Mesendoderm (in vitro differentiated cells): ENCODE data around the gene DHRS7C.

Experiments
- DNase-seq: peaks from one replicate; pipeline ENCODE4 v3.0.0; 2013
- H2AK5ac ChIP-seq: 2 replicates; pipeline ENCODE4 v1.6.1; 2013; ENCODE audit warnings: low read length, inconsistent platforms
- H2BK120ac ChIP-seq: 2 replicates; pipeline ENCODE4 v1.6.1; 2013; ENCODE audit warnings: low read depth, mild to moderate bottlenecking, low read length, moderate library complexity, mixed read lengths
- H2BK15ac ChIP-seq: replicated peaks from 2 replicates; pipeline ENCODE4 v1.6.1; 2013; ENCODE audit warnings: low read depth, mild to moderate bottlenecking, moderate library complexity
- H2BK5ac ChIP-seq: 2 replicates; pipeline ENCODE4 v1.6.1; 2013; ENCODE audit warnings: low read length, inconsistent platforms
- H3K18ac ChIP-seq: 2 replicates; pipeline ENCODE4 v1.6.1; 2013; ENCODE audit warnings: mild to moderate bottlenecking, low read length, mixed read lengths
- H3K23ac ChIP-seq: one replicate; pipeline ENCODE4 v1.6.1; 2013; ENCODE audit warnings: low read length
- H3K27ac ChIP-seq: 2 replicates; pipeline ENCODE4 v1.5.1; 2013; ENCODE audit warnings: low read depth, mild to moderate bottlenecking, inconsistent platforms, low read length, moderate library complexity
- H3K27me3 ChIP-seq: 2 replicates; pipeline ENCODE4 v1.6.1; 2013; ENCODE audit warnings: low read length, control low read depth, mild to moderate bottlenecking, inconsistent platforms; ENCODE audit not compliant: insufficient read depth, poor library complexity
- H3K36me3 ChIP-seq: 2 replicates; pipeline ENCODE4 v1.6.1; 2013; ENCODE audit warnings: low read length, inconsistent platforms; ENCODE audit not compliant: control insufficient read depth, insufficient read depth
- H3K4ac ChIP-seq: one replicate; pipeline ENCODE4 v1.6.1; 2013; ENCODE audit warnings: low read depth, mild to moderate bottlenecking, low read length, moderate library complexity
- H3K4me1 ChIP-seq: 2 replicates; pipeline ENCODE4 v1.6.1; 2013; ENCODE audit warnings: low read depth, low read length, inconsistent platforms; ENCODE audit not compliant: control insufficient read depth
- H3K4me2 ChIP-seq: 2 replicates; pipeline ENCODE4 v1.6.1; 2013; ENCODE audit warnings: low read length
- H3K4me3 ChIP-seq: 2 replicates; pipeline ENCODE4 v1.5.1; 2013; ENCODE audit warnings: mild to moderate bottlenecking, low read length
- H3K56ac ChIP-seq: one replicate; pipeline ENCODE4 v1.6.1; 2013; ENCODE audit warnings: low read length
- H3K79me1 ChIP-seq: 2 replicates; pipeline ENCODE4 v1.6.1; 2013; ENCODE audit warnings: low read length, inconsistent platforms
- H3K79me2 ChIP-seq: 2 replicates; pipeline ENCODE4 v1.6.1; 2013; ENCODE audit warnings: mild to moderate bottlenecking, low read length; ENCODE audit not compliant: control insufficient read depth, insufficient read depth
- H3K9ac ChIP-seq: 2 replicates; pipeline ENCODE4 v1.6.1; 2013; ENCODE audit warnings: low read length, inconsistent platforms
- H4K5ac ChIP-seq: one replicate; pipeline ENCODE4 v1.6.1; 2013; ENCODE audit warnings: low read length
- H4K8ac ChIP-seq: one replicate; pipeline ENCODE4 v1.6.1; 2013; ENCODE audit warnings: low read depth, mild to moderate bottlenecking, control low read depth, low read length, moderate library complexity
- WGBS: extraction: QIAGEN DNeasy Blood & Tissue Kit; methylation state at CpG from one replicate; pipeline ENCODE4 v1.1.7; 2013; ENCODE audit warnings: low lambda C conversion rate, missing lambda C conversion rate; ENCODE audit not compliant: insufficient coverage; ENCODE audit errors: extremely low coverage; 5-methylcytosine and 5-hydroxymethylcytosine counted together

The DHRS7C gene

GRCh38 chr17:9767432-9767991 is 23.9 kb downstream of the DHRS7C start:
- Histone ChIP-seq H3K36me3 (no peaks in the 10 kb centered on the region), H3K23ac (no peak overlapping the region), H3K27me3 (no peaks in the 10 kb centered on the region), H3K4ac (no peak overlapping the region), H3K56ac (no peak overlapping the region), H3K79me2 (no peaks in the 10 kb centered on the region), H2BK5ac (no peak overlapping the region), H3K27ac (no peak overlapping the region), H3K18ac (no peak overlapping the region), H2BK15ac (no peak overlapping the region), H2BK120ac (no peak overlapping the region), H3K79me1 (no peaks in the 10 kb centered on the region), H2AK5ac (no peak overlapping the region), H4K5ac (no peak overlapping the region), H4K8ac (no peak overlapping the region), H3K4me1 (no peaks in the 10 kb centered on the region), H3K4me2 (no peak overlapping the region), H3K9ac (no peak overlapping the region), H3K4me3 (no peak overlapping the region)
- DNase-seq, result no peak
- WGBS, result no CpG with 5 or more reads among the region's 7 CpGs

DNA sequence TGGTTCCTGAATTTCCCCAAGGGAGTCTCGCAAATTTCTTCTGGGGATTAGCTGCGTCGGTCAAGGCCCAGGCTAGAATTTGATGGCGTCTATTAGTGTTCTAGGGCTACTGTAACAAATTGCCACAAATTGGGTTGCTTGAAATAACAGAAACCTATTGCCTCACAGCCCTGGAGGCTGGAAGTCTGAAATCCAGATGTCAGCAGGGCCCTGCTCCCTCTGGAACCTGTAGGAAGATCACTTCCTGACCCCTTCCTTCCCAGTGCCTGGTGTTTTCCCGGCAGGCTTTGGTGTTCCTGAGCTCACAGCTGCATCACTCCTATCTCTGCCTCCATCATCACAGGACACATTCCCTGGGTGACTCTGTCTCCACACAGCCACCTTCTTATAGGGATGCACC is 24.4 kb downstream of the DHRS7C start:
- Histone ChIP-seq H2BK5ac (no peak overlapping the region), H3K4me3 (no peak overlapping the region), H3K27me3 (no peaks in the 10 kb centered on the region), H3K18ac (no peak overlapping the region), H3K56ac (no peak overlapping the region), H3K4ac (no peak overlapping the region), H2BK15ac (no peak overlapping the region), H3K79me1 (no peaks in the 10 kb centered on the region), H4K5ac (no peak overlapping the region), H3K9ac (no peak overlapping the region), H3K79me2 (no peaks in the 10 kb centered on the region), H3K4me1 (no peaks in the 10 kb centered on the region), H3K36me3 (no peaks in the 10 kb centered on the region), H2BK120ac (no peak overlapping the region), H2AK5ac (no peak overlapping the region), H3K4me2 (no peak overlapping the region), H3K23ac (no peak overlapping the region), H4K8ac (no peak overlapping the region), H3K27ac (no peak overlapping the region)
- DNase-seq, result no peak
- no CpG with 5 or more reads among the region's 5 CpGs for WGBS

DNA sequence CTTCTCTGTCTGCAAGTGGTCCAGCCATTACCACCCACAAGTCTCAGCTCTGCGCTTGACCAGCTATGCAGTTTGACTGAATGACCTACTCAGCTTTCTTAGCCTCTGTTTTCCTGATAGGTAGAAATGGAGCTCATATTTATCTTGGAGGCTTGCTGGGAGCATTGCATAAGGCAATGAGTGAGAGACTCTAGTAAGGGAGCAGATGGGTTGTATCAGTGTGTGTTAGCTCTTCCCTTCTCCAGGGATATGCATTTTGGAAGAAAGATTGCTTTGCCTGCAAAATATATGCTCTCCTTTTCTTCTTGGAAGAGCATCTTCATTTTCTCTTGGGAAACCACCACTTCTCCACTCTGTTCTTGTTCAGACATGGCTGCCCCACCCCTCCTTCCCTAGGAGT is 26.1 kb downstream of the DHRS7C start:
- no peak for DNase-seq
- H2BK120ac ChIP-seq, result no peak overlapping the region
- no peak overlapping the region for H3K18ac ChIP-seq
- H3K23ac ChIP-seq, result no peak overlapping the region
- H3K9ac ChIP-seq, result no peak overlapping the region
- no peak overlapping the region for H3K4me2 ChIP-seq
- H3K4me3 ChIP-seq, result no peak overlapping the region
- no peak overlapping the region for H3K27ac ChIP-seq
- H3K36me3 ChIP-seq, result no peaks in the 10 kb centered on the region
- H3K27me3 ChIP-seq, result no peaks in the 10 kb centered on the region
- no peak overlapping the region for H2BK15ac ChIP-seq
- no CpG with 5 or more reads among the region's 1 CpG for WGBS
- no peaks in the 10 kb centered on the region for H3K4me1 ChIP-seq
- H3K4ac ChIP-seq, result no peak overlapping the region
- no peak overlapping the region for H2BK5ac ChIP-seq
- H3K79me1 ChIP-seq, result no peaks in the 10 kb centered on the region
- H3K79me2 ChIP-seq, result no peaks in the 10 kb centered on the region
- H4K5ac ChIP-seq, result no peak overlapping the region
- no peak overlapping the region for H4K8ac ChIP-seq
- no peak overlapping the region for H3K56ac ChIP-seq
- H2AK5ac ChIP-seq, result no peak overlapping the region

DNA sequence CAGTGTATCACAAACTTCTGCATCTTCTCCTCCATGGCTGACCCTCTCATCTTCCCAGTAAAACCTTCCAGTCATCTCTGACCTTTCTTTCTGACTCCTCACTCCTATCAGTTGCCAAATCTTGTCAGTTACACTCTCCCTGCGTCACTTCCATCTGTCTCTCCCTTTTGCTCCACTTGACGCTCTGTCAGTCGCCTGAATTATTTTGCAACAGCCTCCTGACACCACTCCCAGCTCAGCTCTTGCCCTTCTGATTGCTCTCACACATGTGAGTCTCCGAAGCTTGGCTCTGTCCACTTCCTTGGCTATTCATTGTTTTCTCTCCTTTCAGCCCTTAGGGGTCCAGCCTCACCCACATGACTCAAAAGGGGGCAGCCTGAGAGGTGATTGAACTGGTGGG is 27.7 kb downstream of the DHRS7C start:
- Histone ChIP-seq H3K4me3 (no peak overlapping the region), H3K4me1 (no peaks in the 10 kb centered on the region), H3K18ac (no peak overlapping the region), H3K56ac (no peak overlapping the region), H3K4ac (no peak overlapping the region), H3K79me1 (no peaks in the 10 kb centered on the region), H3K79me2 (no peaks in the 10 kb centered on the region), H3K27me3 (no peaks in the 10 kb centered on the region), H4K5ac (no peak overlapping the region), H2BK120ac (no peak overlapping the region), H2AK5ac (no peak overlapping the region), H3K4me2 (no peak overlapping the region), H2BK15ac (no peak overlapping the region), H4K8ac (no peak overlapping the region), H2BK5ac (no peak overlapping the region), H3K9ac (no peak overlapping the region), H3K27ac (no peak overlapping the region), H3K36me3 (no peaks in the 10 kb centered on the region), H3K23ac (no peak overlapping the region)
- no CpG with 5 or more reads among the region's 4 CpGs for WGBS
- no peak for DNase-seq

DNA sequence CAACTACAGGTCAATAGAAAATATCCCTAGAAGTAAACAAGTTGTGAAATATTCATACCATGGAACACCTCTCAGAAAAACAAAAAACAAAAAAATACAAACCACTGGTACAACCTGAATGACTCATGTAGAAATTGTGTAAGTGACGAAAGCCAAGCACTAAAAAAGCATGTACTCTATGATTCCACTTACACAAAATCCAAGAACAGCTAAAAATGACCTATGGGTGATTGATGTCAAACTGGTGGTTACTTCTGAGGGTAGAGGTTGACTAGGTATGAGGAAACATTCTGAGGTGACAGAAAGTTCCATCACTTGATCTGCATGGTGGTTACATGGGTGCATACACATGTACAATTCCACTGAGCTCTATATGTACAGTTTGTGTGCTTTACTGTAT is 31.1 kb downstream of the DHRS7C start:
- no CpG with 5 or more reads among the region's 1 CpG for WGBS
- Histone ChIP-seq H4K5ac (no peak overlapping the region), H3K56ac (no peak overlapping the region), H4K8ac (no peak overlapping the region), H2BK120ac (no peak overlapping the region), H3K18ac (no peak overlapping the region), H2BK15ac (no peak overlapping the region), H3K79me1 (no peaks in the 10 kb centered on the region), H3K23ac (no peak overlapping the region), H3K9ac (no peak overlapping the region), H3K4me1 (no peaks in the 10 kb centered on the region), H3K4me2 (no peak overlapping the region), H2AK5ac (no peak overlapping the region), H2BK5ac (no peak overlapping the region), H3K36me3 (no peaks in the 10 kb centered on the region), H3K4me3 (no peak overlapping the region), H3K27me3 (no peaks in the 10 kb centered on the region), H3K27ac (no peak overlapping the region), H3K4ac (no peak overlapping the region), H3K79me2 (no peaks in the 10 kb centered on the region)
- no peak for DNase-seq

DNA sequence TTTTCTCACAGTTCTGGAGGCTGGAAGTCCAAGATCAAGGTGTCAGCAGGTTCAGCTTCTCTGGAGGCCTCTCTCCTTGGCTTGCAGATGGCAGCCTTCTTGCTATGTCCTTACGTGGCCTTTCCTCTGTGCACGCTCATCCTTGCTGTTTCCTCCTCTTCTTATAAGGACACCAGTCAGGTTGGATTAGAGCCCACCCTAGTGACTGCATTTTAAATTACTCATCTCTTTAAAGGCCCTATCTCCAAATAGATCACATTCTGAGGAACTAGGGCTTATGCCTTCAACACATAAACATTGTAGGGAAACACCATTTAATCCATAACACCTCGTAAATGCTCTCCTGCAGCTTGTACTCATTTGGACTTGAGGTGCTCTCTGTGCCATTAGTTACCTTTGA is 36.3 kb downstream of the DHRS7C start:
- Histone ChIP-seq H3K23ac (no peak overlapping the region), H3K79me1 (no peaks in the 10 kb centered on the region), H2BK15ac (no peak overlapping the region), H3K9ac (no peak overlapping the region), H3K4me3 (no peak overlapping the region), H3K79me2 (no peaks in the 10 kb centered on the region), H3K27me3 (no peaks in the 10 kb centered on the region), H3K56ac (no peak overlapping the region), H3K4ac (no peak overlapping the region), H3K4me2 (no peak overlapping the region), H4K5ac (no peak overlapping the region), H2BK120ac (no peak overlapping the region), H3K4me1 (no peaks in the 10 kb centered on the region), H4K8ac (no peak overlapping the region), H2BK5ac (no peak overlapping the region), H2AK5ac (no peak overlapping the region), H3K27ac (no peak overlapping the region), H3K36me3 (no peaks in the 10 kb centered on the region), H3K18ac (no peak overlapping the region)
- peak; percentile 68 for DNase-seq
- WGBS, result no CpG with 5 or more reads among the region's 3 CpGs
